SK-N-SH treated with all-trans-retinoic acid at 6 μM for 48 hours (cell line): Measurements from ENCODE around the gene FHDC1.

Experiments used
- ATAC-seq: fragments of 200-7000 bp; cut with Tn5 transposase; 3 replicates; pipeline ENCODE4 v1.9.1; 2020; ENCODE audit warnings: mild to moderate bottlenecking, moderate library complexity
- ARNTL ChIP-seq: fragments of 450-650 bp; formaldehyde crosslinking; IDR thresholded peaks from 2 replicates; pipeline ENCODE4 v1.5.0; 2020; ENCODE audit warnings: low read depth, mild to moderate bottlenecking, moderate library complexity, borderline replicate concordance
- BACH2 ChIP-seq: fragments of 250-450 bp; sonication (Bioruptor Pico); IDR thresholded peaks from 2 replicates; pipeline ENCODE4 v1.9.0; 2021; ENCODE audit warnings: mild to moderate bottlenecking, borderline replicate concordance
- CREB5 ChIP-seq: fragments of 250-450 bp; sonication (Bioruptor Pico); IDR thresholded peaks from 2 replicates; pipeline ENCODE4 v1.5.1; 2020; ENCODE audit warnings: low read depth, mild to moderate bottlenecking, moderate library complexity
- CSDC2 ChIP-seq: fragments of 250-450 bp; sonication (Bioruptor Pico); IDR thresholded peaks from 2 replicates; pipeline ENCODE4 v1.5.0; 2020; ENCODE audit warnings: mild to moderate bottlenecking, moderate library complexity
- ESRRG ChIP-seq: fragments of 250-450 bp; sonication (Bioruptor Pico); IDR thresholded peaks from 2 replicates; pipeline ENCODE4 v1.6.1; 2021; ENCODE audit warnings: mild to moderate bottlenecking
- GLIS3 ChIP-seq: fragments of 250-450 bp; sonication (Bioruptor Pico); IDR thresholded peaks from 2 replicates; pipeline ENCODE4 v1.5.0; 2020; ENCODE audit warnings: mild to moderate bottlenecking, moderate library complexity
- ISL1 ChIP-seq: fragments of 250-450 bp; sonication (Bioruptor Pico); IDR thresholded peaks from 2 replicates; pipeline ENCODE4 v2.1.2; 2022; ENCODE audit warnings: mild to moderate bottlenecking, moderate library complexity
- OSR1 ChIP-seq: fragments of 250-450 bp; sonication (Bioruptor Pico); IDR thresholded peaks from 2 replicates; pipeline ENCODE4 v1.8.0; 2022; ENCODE audit warnings: moderate library complexity, mild to moderate bottlenecking, inconsistent platforms
- POU6F1 ChIP-seq: fragments of 250-450 bp; sonication (Bioruptor Pico); IDR thresholded peaks from 2 replicates; pipeline ENCODE4 v1.8.0; 2021; ENCODE audit warnings: low read depth, mild to moderate bottlenecking, moderate library complexity, borderline replicate concordance
- PPARA ChIP-seq: fragments of 250-450 bp; sonication (Bioruptor Pico); IDR thresholded peaks from 2 replicates; pipeline ENCODE4 v1.5.0; 2020; ENCODE audit warnings: mild to moderate bottlenecking, borderline replicate concordance
- RARB ChIP-seq: fragments of 250-450 bp; sonication (Bioruptor Pico); IDR thresholded peaks from 2 replicates; pipeline ENCODE4 v1.8.0; 2021; ENCODE audit warnings: mild to moderate bottlenecking, moderate library complexity
- SNAI2 ChIP-seq: fragments of 250-450 bp; sonication (Bioruptor Pico); IDR thresholded peaks from 2 replicates; pipeline ENCODE4 v1.5.0; 2020; ENCODE audit warnings: mild to moderate bottlenecking, moderate library complexity
- TCF4 ChIP-seq: fragments of 250-450 bp; sonication (Bioruptor Pico); IDR thresholded peaks from 2 replicates; pipeline ENCODE4 v1.8.0; 2021; ENCODE audit warnings: mild to moderate bottlenecking, moderate library complexity, borderline replicate concordance
- TOX ChIP-seq: fragments of 250-450 bp; sonication (Bioruptor Pico); IDR thresholded peaks from 2 replicates; pipeline ENCODE4 v1.8.0; 2021; ENCODE audit warnings: mild to moderate bottlenecking, moderate library complexity, borderline replicate concordance
- ZC3H10 ChIP-seq: fragments of 250-450 bp; sonication (Bioruptor Pico); IDR thresholded peaks from 2 replicates; pipeline ENCODE4 v1.5.1; 2021; ENCODE audit warnings: mild to moderate bottlenecking, moderate library complexity
- ZFP3 ChIP-seq: fragments of 250-450 bp; sonication (Bioruptor Pico); IDR thresholded peaks from 2 replicates; pipeline ENCODE4 v1.5.0; 2020; ENCODE audit warnings: mild to moderate bottlenecking, moderate library complexity
- ZFP30 ChIP-seq: fragments of 450-650 bp; formaldehyde crosslinking; IDR thresholded peaks from 2 replicates; pipeline ENCODE4 v1.5.0; 2022; ENCODE audit warnings: mild to moderate bottlenecking, moderate library complexity
- ZNF565 ChIP-seq: fragments of 450-650 bp; formaldehyde crosslinking; conservative IDR thresholded peaks from 2 replicates; pipeline ENCODE4 v1.5.0; 2020; ENCODE audit warnings: low read depth, mild to moderate bottlenecking, moderate library complexity
- ZNF70 ChIP-seq: fragments of 450-650 bp; formaldehyde crosslinking; IDR thresholded peaks from 2 replicates; pipeline ENCODE4 v1.5.0; 2020; ENCODE audit warnings: mild to moderate bottlenecking, moderate library complexity
- ZNF8 ChIP-seq: fragments of 450-650 bp; formaldehyde crosslinking; IDR thresholded peaks from 2 replicates; pipeline ENCODE4 v1.5.0; 2020; ENCODE audit warnings: mild to moderate bottlenecking, moderate library complexity
- TF ChIP-seq, protein P1 (sequence below): fragments of 250-450 bp; sonication (Bioruptor Pico); IDR thresholded peaks from 2 replicates; pipeline ENCODE4 v1.8.0; 2020; ENCODE audit warnings: mild to moderate bottlenecking, moderate library complexity, borderline replicate concordance
- TF ChIP-seq, protein P2 (sequence below): fragments of 250-450 bp; sonication (Bioruptor Pico); IDR thresholded peaks from 2 replicates; pipeline ENCODE4 v1.5.1; 2021; ENCODE audit warnings: mild to moderate bottlenecking, moderate library complexity

The FHDC1 gene

DNA sequence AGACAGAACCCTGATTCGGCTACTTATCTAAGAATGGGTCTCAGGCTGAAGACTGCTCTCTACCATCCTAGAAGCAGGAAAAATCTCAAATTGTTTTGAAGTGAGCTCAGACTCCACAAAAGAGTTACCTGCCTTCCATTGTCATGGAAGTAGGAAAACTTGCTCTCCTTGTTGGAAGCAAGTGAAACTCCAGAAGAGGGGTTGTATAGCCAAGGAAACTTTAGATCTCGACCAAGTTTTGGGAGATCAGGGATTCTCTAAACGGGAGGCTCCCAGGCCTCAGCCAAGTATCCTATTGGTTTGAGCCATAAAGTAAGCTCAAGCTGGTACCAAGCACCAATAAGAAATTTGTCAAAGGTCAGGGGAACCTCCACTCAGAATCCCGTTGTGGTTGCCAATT is 9.2 kb upstream of the FHDC1 start:
- ATAC-seq = no peak
- no peak for TF ChIP-seq GLIS3 (CRISPR knock-in tag)
- TF ChIP-seq ZNF70 (CRISPR knock-in tag) = no peak
- no peak for TF ChIP-seq ESRRG
- no peak for TF ChIP-seq TCF4
- TF ChIP-seq CSDC2 = no peak
- TF ChIP-seq, protein P1, sequence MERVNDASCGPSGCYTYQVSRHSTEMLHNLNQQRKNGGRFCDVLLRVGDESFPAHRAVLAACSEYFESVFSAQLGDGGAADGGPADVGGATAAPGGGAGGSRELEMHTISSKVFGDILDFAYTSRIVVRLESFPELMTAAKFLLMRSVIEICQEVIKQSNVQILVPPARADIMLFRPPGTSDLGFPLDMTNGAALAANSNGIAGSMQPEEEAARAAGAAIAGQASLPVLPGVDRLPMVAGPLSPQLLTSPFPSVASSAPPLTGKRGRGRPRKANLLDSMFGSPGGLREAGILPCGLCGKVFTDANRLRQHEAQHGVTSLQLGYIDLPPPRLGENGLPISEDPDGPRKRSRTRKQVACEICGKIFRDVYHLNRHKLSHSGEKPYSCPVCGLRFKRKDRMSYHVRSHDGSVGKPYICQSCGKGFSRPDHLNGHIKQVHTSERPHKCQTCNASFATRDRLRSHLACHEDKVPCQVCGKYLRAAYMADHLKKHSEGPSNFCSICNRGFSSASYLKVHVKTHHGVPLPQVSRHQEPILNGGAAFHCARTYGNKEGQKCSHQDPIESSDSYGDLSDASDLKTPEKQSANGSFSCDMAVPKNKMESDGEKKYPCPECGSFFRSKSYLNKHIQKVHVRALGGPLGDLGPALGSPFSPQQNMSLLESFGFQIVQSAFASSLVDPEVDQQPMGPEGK (CRISPR knock-in tag) = no peak
- no peak for TF ChIP-seq ZC3H10
- TF ChIP-seq TOX = no peak

DNA sequence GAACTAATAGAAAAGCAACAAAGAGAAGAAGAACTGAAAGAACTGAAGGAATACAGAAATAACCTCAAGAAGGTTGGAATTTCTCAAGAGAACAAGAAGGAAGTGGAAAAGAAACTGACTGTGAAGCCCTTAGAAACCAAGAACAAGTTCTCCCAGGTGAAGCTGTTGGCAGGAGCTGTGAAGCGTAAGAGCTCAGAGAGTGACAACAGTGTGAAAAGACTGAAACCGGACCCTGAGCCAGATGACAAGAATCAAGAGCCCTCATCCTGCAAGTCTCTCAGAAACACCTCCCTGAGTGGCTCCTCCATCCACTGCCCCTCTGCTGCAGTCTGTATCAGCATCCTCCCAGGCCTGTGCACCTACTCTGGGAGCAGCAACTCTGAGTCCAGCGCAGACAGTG is 8.4 kb upstream of the FHDC1 start:
- no peak for TF ChIP-seq ZNF70 (CRISPR knock-in tag)
- TF ChIP-seq ZNF8 (CRISPR knock-in tag) = no peak
- no peak for TF ChIP-seq ZFP3
- no peak for TF ChIP-seq ARNTL
- no peak for TF ChIP-seq RARB (CRISPR knock-in tag)
- no peak for TF ChIP-seq GLIS3 (CRISPR knock-in tag)
- no peak for TF ChIP-seq TCF4
- TF ChIP-seq ESRRG = no peak
- no peak for TF ChIP-seq ISL1
- no peak for TF ChIP-seq SNAI2 (CRISPR knock-in tag)
- no peak for TF ChIP-seq BACH2 (CRISPR knock-in tag)
- TF ChIP-seq ZNF565 (CRISPR knock-in tag) = no peak
- no peak for ATAC-seq

- no peak for TF ChIP-seq ZFP30
- TF ChIP-seq CREB5 (CRISPR knock-in tag) = no peak
- no peak for TF ChIP-seq SNAI2 (CRISPR knock-in tag)
- TF ChIP-seq POU6F1 = no peak
- TF ChIP-seq ZNF565 (CRISPR knock-in tag) = no peak
- TF ChIP-seq BACH2 (CRISPR knock-in tag) = no peak
- no peak for TF ChIP-seq TOX
These were observed 7.8 kb upstream of the FHDC1 start for GRCh38 chr4:152928286-152928685.

GRCh38 chr4:152929888-152930287 is 6.2 kb upstream of the FHDC1 start:
- ATAC-seq = no peak
- no peak for TF ChIP-seq ZC3H10
- no peak for TF ChIP-seq POU6F1
- no peak for TF ChIP-seq GLIS3 (CRISPR knock-in tag)
- no peak for TF ChIP-seq ZNF70 (CRISPR knock-in tag)
- no peak for TF ChIP-seq TCF4
- no peak for TF ChIP-seq SNAI2 (CRISPR knock-in tag)
- TF ChIP-seq ARNTL = no peak

More at GRCh38 chr4:152928286-152928685, 7.8 kb upstream of the FHDC1 start:
- ATAC-seq = no peak

DNA sequence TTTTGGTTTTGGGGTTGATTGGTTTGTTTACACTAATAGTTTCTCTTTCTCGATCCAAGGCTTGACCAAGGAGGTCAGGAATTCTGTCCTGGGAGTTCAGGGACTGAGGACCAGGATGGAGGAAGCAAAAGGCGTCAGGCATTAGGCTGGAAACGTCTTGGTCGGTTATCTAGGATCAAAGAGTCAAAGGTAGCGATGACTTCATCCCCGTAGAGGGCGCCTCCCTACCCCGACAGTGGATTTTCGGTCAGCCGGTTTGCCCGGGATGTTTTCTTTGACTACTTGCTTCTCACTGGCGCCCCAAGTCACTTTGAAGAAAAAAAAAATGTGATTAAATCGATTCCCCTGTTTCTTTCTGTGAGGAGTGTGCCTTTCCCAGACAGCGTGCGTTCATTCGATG is 980 bp upstream of the FHDC1 start:
- no peak for TF ChIP-seq TOX
- TF ChIP-seq, protein P1 (CRISPR knock-in tag) = no peak
- TF ChIP-seq, protein P2, sequence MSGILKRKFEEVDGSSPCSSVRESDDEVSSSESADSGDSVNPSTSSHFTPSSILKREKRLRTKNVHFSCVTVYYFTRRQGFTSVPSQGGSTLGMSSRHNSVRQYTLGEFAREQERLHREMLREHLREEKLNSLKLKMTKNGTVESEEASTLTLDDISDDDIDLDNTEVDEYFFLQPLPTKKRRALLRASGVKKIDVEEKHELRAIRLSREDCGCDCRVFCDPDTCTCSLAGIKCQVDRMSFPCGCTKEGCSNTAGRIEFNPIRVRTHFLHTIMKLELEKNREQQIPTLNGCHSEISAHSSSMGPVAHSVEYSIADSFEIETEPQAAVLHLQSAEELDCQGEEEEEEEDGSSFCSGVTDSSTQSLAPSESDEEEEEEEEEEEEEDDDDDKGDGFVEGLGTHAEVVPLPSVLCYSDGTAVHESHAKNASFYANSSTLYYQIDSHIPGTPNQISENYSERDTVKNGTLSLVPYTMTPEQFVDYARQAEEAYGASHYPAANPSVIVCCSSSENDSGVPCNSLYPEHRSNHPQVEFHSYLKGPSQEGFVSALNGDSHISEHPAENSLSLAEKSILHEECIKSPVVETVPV (CRISPR knock-in tag) = no peak
- TF ChIP-seq ZFP3 = no peak
- no peak for TF ChIP-seq POU6F1
- TF ChIP-seq CSDC2 = no peak
- no peak for TF ChIP-seq PPARA (CRISPR knock-in tag)
- no peak for TF ChIP-seq ARNTL
- no peak for TF ChIP-seq BACH2 (CRISPR knock-in tag)
- TF ChIP-seq TCF4 = no peak
- TF ChIP-seq ESRRG = no peak
- TF ChIP-seq OSR1 (CRISPR knock-in tag) = no peak
- TF ChIP-seq ZNF8 (CRISPR knock-in tag) = no peak
- TF ChIP-seq ISL1 = no peak
- TF ChIP-seq ZNF565 (CRISPR knock-in tag) = no peak
- no peak for TF ChIP-seq ZFP30
- TF ChIP-seq SNAI2 (CRISPR knock-in tag) = no peak
- ATAC-seq = no peak
